MCF 10A (cell line): ENCODE results near the gene WNT1. TPM values are rescaled to one million over a fixed set of nuclear protein-coding genes. Genes with fewer than 3 reads are reported as not detected.

Experiments used
- BruUV-seq: library from RNA; stranded (reverse); fragments of 400-500 nt; replicated peaks from 2 replicates; lab custom pipeline; 2021; lab: Mats Ljungman, UMichigan
- CTCF ChIA-PET: fragments of 300-600 bp; sonication (Branson Sonifier 250); formaldehyde crosslinking; extraction: SDS; loops from one replicate; lab custom pipeline; 2021; ENCODE audit warnings: antibody characterized with exemption, inconsistent platforms; lab: Yijun Ruan, JAX
- POLR2A ChIA-PET: fragments of 300-600, 350-650 bp; sonication (Branson Sonifier 250); formaldehyde crosslinking; extraction: SDS; loops from one replicate; lab custom pipeline; 2020; ENCODE audit warnings: antibody characterized with exemption, inconsistent platforms; lab: Yijun Ruan, JAX
- DNase-seq: peaks from one replicate; pipeline ENCODE4 v3.0.0-alpha.2; 2018; ENCODE audit not compliant: unreplicated experiment
- H3K27ac Mint-ChIP-seq: one replicate; pipeline ENCODE4 v1.8.0; 2022; ENCODE audit warnings: mild to moderate bottlenecking, low read depth, mixed read lengths; ENCODE audit not compliant: unreplicated experiment
- H3K27me3 Mint-ChIP-seq: one replicate; pipeline ENCODE4 v1.8.0; 2022; ENCODE audit warnings: mixed read lengths; ENCODE audit not compliant: insufficient read depth, unreplicated experiment
- H3K36me3 Mint-ChIP-seq: one replicate; pipeline ENCODE4 v1.8.0; 2022; ENCODE audit warnings: mild to moderate bottlenecking, moderate library complexity, mixed read lengths; ENCODE audit not compliant: insufficient read depth, unreplicated experiment
- H3K4me1 Mint-ChIP-seq: one replicate; pipeline ENCODE4 v1.8.0; 2022; ENCODE audit warnings: mixed read lengths; ENCODE audit not compliant: insufficient read depth, unreplicated experiment
- H3K4me3 Mint-ChIP-seq: one replicate; pipeline ENCODE4 v1.8.0; 2022; ENCODE audit warnings: mild to moderate bottlenecking, moderate library complexity, mixed read lengths; ENCODE audit not compliant: unreplicated experiment
- H3K9me3 Mint-ChIP-seq: one replicate; pipeline ENCODE4 v1.8.0; 2022; ENCODE audit warnings: mixed read lengths; ENCODE audit not compliant: unreplicated experiment
- intact Hi-C: fragments of 100-400 bp; cut with micrococcal nuclease; formaldehyde crosslinking; loops from 2 replicates; pipeline ENCODE4 v1.14.1; 2022
- total RNA-seq: library from RNA; stranded (reverse); gene quantifications from 2 replicates; pipeline ENCODE4 v1.2.3, GENCODE V29; 2022
- TF ChIP-seq, protein P1 (sequence below): fragments of 200-600 bp; IDR thresholded peaks from one replicate; pipeline ENCODE4 v1.8.0; 2022; ENCODE audit warnings: antibody characterized with exemption, mild to moderate bottlenecking; ENCODE audit not compliant: unreplicated experiment

Gene WNT1
- total RNA-seq, 1 experiment from 2014 or later = not detected

DNA sequence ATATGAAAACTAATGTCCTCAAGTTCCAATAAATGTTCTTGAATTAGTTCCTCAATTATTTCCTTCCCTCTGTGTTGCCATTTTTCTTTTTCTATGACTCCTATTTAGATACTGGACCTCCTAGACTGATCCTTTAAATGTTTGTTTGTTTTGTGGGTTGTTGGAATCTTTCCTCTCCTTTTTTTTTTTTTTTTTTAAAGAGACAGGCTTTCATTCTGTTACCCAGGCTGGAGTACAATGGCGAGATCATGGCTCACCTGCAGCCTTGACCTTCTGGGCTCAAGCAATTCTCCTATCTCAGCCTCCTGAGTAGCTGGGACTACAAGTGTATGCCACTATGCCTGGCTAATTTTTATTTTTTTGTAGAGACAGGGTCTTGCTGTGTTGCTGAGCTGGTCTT, 30.8 kb downstream of the WNT1 start:
- ChIA-PET POLR2A (interaction anchor here (0.7 kb wide), 1 partner anchor 19 kb away, joined by 3 read pairs; no protein-coding TSS in a partner anchor), CTCF (interaction anchor here (0.6 to 0.7 kb wide), 2 partner anchors 29 to 69 kb away, joined by 4 to 5 read pairs; no protein-coding TSS in a partner anchor)
- no TSS peak for BruUV-seq
- H3K27ac Mint-ChIP-seq = no peak overlapping the region
- no peaks in the 10 kb centered on the region for H3K4me1 Mint-ChIP-seq
- DNase-seq = no peak
- H3K36me3 Mint-ChIP-seq = peaks cover 73% of the 10 kb centered on the region
- TF ChIP-seq, protein P1, sequence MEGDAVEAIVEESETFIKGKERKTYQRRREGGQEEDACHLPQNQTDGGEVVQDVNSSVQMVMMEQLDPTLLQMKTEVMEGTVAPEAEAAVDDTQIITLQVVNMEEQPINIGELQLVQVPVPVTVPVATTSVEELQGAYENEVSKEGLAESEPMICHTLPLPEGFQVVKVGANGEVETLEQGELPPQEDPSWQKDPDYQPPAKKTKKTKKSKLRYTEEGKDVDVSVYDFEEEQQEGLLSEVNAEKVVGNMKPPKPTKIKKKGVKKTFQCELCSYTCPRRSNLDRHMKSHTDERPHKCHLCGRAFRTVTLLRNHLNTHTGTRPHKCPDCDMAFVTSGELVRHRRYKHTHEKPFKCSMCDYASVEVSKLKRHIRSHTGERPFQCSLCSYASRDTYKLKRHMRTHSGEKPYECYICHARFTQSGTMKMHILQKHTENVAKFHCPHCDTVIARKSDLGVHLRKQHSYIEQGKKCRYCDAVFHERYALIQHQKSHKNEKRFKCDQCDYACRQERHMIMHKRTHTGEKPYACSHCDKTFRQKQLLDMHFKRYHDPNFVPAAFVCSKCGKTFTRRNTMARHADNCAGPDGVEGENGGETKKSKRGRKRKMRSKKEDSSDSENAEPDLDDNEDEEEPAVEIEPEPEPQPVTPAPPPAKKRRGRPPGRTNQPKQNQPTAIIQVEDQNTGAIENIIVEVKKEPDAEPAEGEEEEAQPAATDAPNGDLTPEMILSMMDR = no peak
- intact Hi-C loops = no loop called here
- no peaks in the 10 kb centered on the region for H3K27me3 Mint-ChIP-seq
- H3K4me3 Mint-ChIP-seq = no peak overlapping the region
- no peaks in the 10 kb centered on the region for H3K9me3 Mint-ChIP-seq

GRCh38 chr12:49010092-49010668, 32.1 kb downstream of the WNT1 start:
- no peaks in the 10 kb centered on the region for H3K27me3 Mint-ChIP-seq
- intact Hi-C loops = no loop called here
- no TSS peak for BruUV-seq
- ChIA-PET POLR2A (interaction anchor here (0.6 kb wide), 1 partner anchor 19 kb away, joined by 3 read pairs; no protein-coding TSS in a partner anchor), CTCF (interaction anchor here (0.9 kb wide), 1 partner anchor 22 kb away, joined by 3 read pairs; no protein-coding TSS in a partner anchor)
- no peaks in the 10 kb centered on the region for H3K4me1 Mint-ChIP-seq
- H3K36me3 Mint-ChIP-seq = peaks cover 60% of the 10 kb centered on the region
- no peak overlapping the region for H3K4me3 Mint-ChIP-seq
- H3K27ac Mint-ChIP-seq = no peak overlapping the region
- TF ChIP-seq, protein P1 = no peak
- H3K9me3 Mint-ChIP-seq = no peaks in the 10 kb centered on the region
- DNase-seq = no peak

GRCh38 chr12:49012739-49013138, 34.6 kb downstream of the WNT1 start:
- no peaks in the 10 kb centered on the region for H3K27me3 Mint-ChIP-seq
- no peak overlapping the region for H3K4me3 Mint-ChIP-seq
- peaks cover 67% of the 10 kb centered on the region for H3K36me3 Mint-ChIP-seq
- no peak for DNase-seq
- H3K9me3 Mint-ChIP-seq = no peaks in the 10 kb centered on the region
- H3K27ac Mint-ChIP-seq = no peak overlapping the region
- CTCF ChIA-PET = interaction anchor here (0.7 to 1.8 kb wide), 6 partner anchors 16 to 199 kb away, joined by 3 to 6 read pairs (median 3); no protein-coding TSS in a partner anchor
- TF ChIP-seq, protein P1 = no peak
- BruUV-seq = no TSS peak
- H3K4me1 Mint-ChIP-seq = peaks cover 11% of the 10 kb centered on the region
- intact Hi-C loops = no loop called here
- POLR2A ChIA-PET = interaction anchor here (0.6 to 1.7 kb wide), 2 partner anchors 9 to 161 kb away, joined by 3 read pairs; partner anchors contain the start of gene DDX23

DNA sequence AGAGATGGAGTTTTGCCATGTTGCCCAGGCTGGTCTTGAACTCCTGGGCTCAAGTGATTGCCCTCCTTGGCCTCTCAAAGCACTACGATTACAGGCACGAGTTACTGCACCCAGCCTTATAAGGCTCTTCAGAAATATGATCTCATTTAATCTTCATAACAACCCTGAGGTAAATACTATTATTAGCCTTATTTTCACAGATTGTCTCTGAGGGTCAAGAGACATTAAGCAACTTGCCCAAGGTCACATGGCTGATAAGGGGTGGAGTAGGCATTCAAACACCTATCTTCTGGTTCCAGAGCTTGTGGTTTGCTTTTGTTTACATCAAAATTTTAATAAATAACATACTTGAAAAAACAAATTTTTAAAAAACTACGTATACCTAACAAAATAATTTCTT, 35.3 kb downstream of the WNT1 start:
- no TSS peak for BruUV-seq
- TF ChIP-seq, protein P1 = no peak
- Mint-ChIP-seq H3K36me3 (peaks cover 60% of the 10 kb centered on the region), H3K27me3 (no peaks in the 10 kb centered on the region), H3K9me3 (no peaks in the 10 kb centered on the region), H3K4me1 (peaks cover 11% of the 10 kb centered on the region), H3K4me3 (no peak overlapping the region), H3K27ac (no peak overlapping the region)
- no peak for DNase-seq
- ChIA-PET POLR2A (interaction anchor here (1.4 to 1.7 kb wide), 2 partner anchors 11 to 161 kb away, joined by 3 to 4 read pairs; partner anchors contain the start of gene DDX23), CTCF (interaction anchor here (0.7 to 1.8 kb wide), 6 partner anchors 13 to 199 kb away, joined by 3 to 6 read pairs (median 4); no protein-coding TSS in a partner anchor)
- intact Hi-C loops = no loop called here
